Esophagus squamous epithelium (tissue), 4 donors: ENCODE measurements around the gene RAB6A.

Experiments
- CTCF ChIP-seq, 6 experiments: fragments of 450-650 bp in 4 of 6; fragments of 200-600 bp in 2 of 6; sonication (generic) in 2 of 6; IDR thresholded peaks; one replicate each; pipeline ENCODE4 v1.5.1; 2016 to 2019; ENCODE audit warnings: antibody characterized with exemption in 6 of 6, mild to moderate bottlenecking in 4 of 6, moderate library complexity in 4 of 6
- POLR2A ChIP-seq, 4 donors: fragments of 450-650 bp; IDR thresholded peaks; one replicate each; pipeline ENCODE4 v1.6.1; 2017; ENCODE audit warnings: antibody characterized with exemption in 4 of 4, mild to moderate bottlenecking in 4 of 4, moderate library complexity in 3 of 4

- TF ChIP-seq CTCF (IDR thresholded peaks at IDR 0.05), result no peak
- TF ChIP-seq POLR2A (IDR thresholded peaks at IDR 0.05), result no peak
Observed at GRCh38 chr11:73659961-73660360, 100.9 kb downstream of the RAB6A start.
